OCI-LY1 (cell line): Measurements from ENCODE around the gene IL1RAPL2.
"Not testable (repeated sequence)": the region's sequence is repeated elsewhere in the genome, so short reads cannot be mapped to it uniquely, and the experiment has no call there.

ENCODE experiments used
- H2AFZ ChIP-seq: fragments of 200-600 bp; sonication (generic), shearing (Covaris generic); 2 replicates; pipeline ENCODE4 v1.6.0; 2014; ENCODE audit warnings: antibody characterized with exemption, mild to moderate bottlenecking, low read length
- H3F3A ChIP-seq: fragments of 200-600 bp; sonication (generic), shearing (Covaris generic); 2 replicates; pipeline ENCODE4 v1.6.0; 2014; ENCODE audit warnings: mild to moderate bottlenecking, antibody characterized with exemption, low read length, moderate library complexity; ENCODE audit not compliant: insufficient read depth
- H3K27ac ChIP-seq: fragments of 200-600 bp; sonication (generic); 2 replicates; pipeline ENCODE4 v1.5.1; 2014; ENCODE audit warnings: low read length, mixed run types, mild to moderate bottlenecking, low read depth; ENCODE audit not compliant: poor library complexity, severe bottlenecking
- H3K27me3 ChIP-seq: fragments of 200-600 bp; sonication (generic); 2 replicates; pipeline ENCODE4 v1.6.0; 2014; ENCODE audit warnings: antibody characterized with exemption, mild to moderate bottlenecking, low read length, moderate library complexity; ENCODE audit not compliant: insufficient read depth
- H3K36me3 ChIP-seq: fragments of 200-600 bp; sonication (generic); 2 replicates; pipeline ENCODE4 v1.6.1; 2014; ENCODE audit warnings: mild to moderate bottlenecking, antibody characterized with exemption, low read length, moderate library complexity, mixed read lengths; ENCODE audit not compliant: insufficient read depth
- H3K4me1 ChIP-seq: fragments of 200-600 bp; sonication (generic); 2 replicates; pipeline ENCODE4 v1.5.1; 2014; ENCODE audit warnings: mild to moderate bottlenecking, low read length, moderate library complexity; ENCODE audit not compliant: insufficient read depth, severe bottlenecking
- H3K4me2 ChIP-seq: fragments of 200-600 bp; sonication (generic), shearing (Covaris generic); 2 replicates; pipeline ENCODE4 v1.6.1; 2014; ENCODE audit warnings: low read length
- H3K4me3 ChIP-seq: fragments of 200-600 bp; sonication (generic); 2 replicates; pipeline ENCODE4 v1.5.1; 2014; ENCODE audit warnings: low read length, low read depth, mild to moderate bottlenecking, mixed read lengths; ENCODE audit not compliant: poor library complexity, severe bottlenecking
- H3K79me2 ChIP-seq: fragments of 200-600 bp; shearing (Covaris generic); 2 replicates; pipeline ENCODE4 v1.6.1; 2016; ENCODE audit warnings: mixed run types, low read length, mixed read lengths; ENCODE audit not compliant: insufficient read depth
- H3K9ac ChIP-seq: fragments of 200-600 bp; sonication (generic), shearing (Covaris generic); 2 replicates; pipeline ENCODE4 v1.6.1; 2014; ENCODE audit warnings: mild to moderate bottlenecking, low read length, mixed read lengths
- H3K9me2 ChIP-seq: fragments of 200-600 bp; sonication (generic), shearing (Covaris generic); 2 replicates; pipeline ENCODE4 v1.6.1; 2014; ENCODE audit warnings: low read depth, mild to moderate bottlenecking, low read length, mixed read lengths
- H3K9me3 ChIP-seq: fragments of 200-600 bp; shearing (Covaris generic); 2 replicates; pipeline ENCODE4 v1.6.1; 2014; ENCODE audit warnings: low read length, mixed read lengths
- H4K20me1 ChIP-seq: fragments of 200-600 bp; sonication (generic), shearing (Covaris generic); 2 replicates; pipeline ENCODE4 v1.6.0; 2016; ENCODE audit warnings: mild to moderate bottlenecking, low read length; ENCODE audit not compliant: insufficient read depth
- EZH2 ChIP-seq: fragments of 200-600 bp; sonication (generic), shearing (Covaris generic); IDR thresholded peaks from 2 replicates; pipeline ENCODE4 v1.8.0; 2017; ENCODE audit warnings: borderline replicate concordance, mixed run types, mild to moderate bottlenecking, antibody characterized with exemption, low read length, moderate library complexity, mixed read lengths
- TF ChIP-seq, protein P1 (sequence below): fragments of 200-600 bp; sonication (generic), shearing (Covaris generic); IDR thresholded peaks from 2 replicates; pipeline ENCODE4 v1.5.1; 2017; ENCODE audit warnings: mild to moderate bottlenecking, antibody characterized with exemption, low read length, moderate library complexity, mixed read lengths

IL1RAPL2 gene

DNA sequence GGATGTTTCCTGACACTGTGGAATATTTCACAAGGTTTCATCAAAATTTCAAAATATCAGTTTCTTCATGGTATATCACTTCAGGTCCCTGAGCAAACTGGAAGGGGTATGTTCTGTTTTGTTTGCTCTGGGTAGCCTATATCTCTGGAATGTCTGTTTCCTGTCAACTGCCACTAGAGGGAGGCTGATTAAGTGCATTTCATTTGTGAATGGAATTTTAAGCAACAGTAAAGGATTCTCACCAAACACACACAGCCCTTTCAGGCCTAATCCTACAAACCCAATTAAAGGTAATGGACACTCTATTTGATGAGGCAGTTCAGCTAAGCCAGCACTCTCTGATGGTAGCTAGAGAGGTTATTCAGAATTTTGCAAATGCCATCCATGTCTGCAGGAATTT lies 347.3 kb downstream of the IL1RAPL2 start:
- no peaks in the 10 kb centered on the region for H4K20me1 ChIP-seq
- H3K4me3 ChIP-seq, result no peak overlapping the region
- H3K79me2 ChIP-seq, result no peaks in the 10 kb centered on the region
- H3F3A ChIP-seq, result no peaks in the 10 kb centered on the region
- H3K27ac ChIP-seq, result no peak overlapping the region
- H3K27me3 ChIP-seq, result no peaks in the 10 kb centered on the region
- no peaks in the 10 kb centered on the region for H3K4me1 ChIP-seq
- TF ChIP-seq, protein P1, sequence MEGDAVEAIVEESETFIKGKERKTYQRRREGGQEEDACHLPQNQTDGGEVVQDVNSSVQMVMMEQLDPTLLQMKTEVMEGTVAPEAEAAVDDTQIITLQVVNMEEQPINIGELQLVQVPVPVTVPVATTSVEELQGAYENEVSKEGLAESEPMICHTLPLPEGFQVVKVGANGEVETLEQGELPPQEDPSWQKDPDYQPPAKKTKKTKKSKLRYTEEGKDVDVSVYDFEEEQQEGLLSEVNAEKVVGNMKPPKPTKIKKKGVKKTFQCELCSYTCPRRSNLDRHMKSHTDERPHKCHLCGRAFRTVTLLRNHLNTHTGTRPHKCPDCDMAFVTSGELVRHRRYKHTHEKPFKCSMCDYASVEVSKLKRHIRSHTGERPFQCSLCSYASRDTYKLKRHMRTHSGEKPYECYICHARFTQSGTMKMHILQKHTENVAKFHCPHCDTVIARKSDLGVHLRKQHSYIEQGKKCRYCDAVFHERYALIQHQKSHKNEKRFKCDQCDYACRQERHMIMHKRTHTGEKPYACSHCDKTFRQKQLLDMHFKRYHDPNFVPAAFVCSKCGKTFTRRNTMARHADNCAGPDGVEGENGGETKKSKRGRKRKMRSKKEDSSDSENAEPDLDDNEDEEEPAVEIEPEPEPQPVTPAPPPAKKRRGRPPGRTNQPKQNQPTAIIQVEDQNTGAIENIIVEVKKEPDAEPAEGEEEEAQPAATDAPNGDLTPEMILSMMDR, result no peak
- TF ChIP-seq EZH2, result no peak
- no peaks in the 10 kb centered on the region for H3K9me2 ChIP-seq
- H2AFZ ChIP-seq, result no peak overlapping the region
- H3K36me3 ChIP-seq, result no peaks in the 10 kb centered on the region
- H3K9me3 ChIP-seq, result no peaks in the 10 kb centered on the region
- H3K4me2 ChIP-seq, result no peak overlapping the region
- no peak overlapping the region for H3K9ac ChIP-seq

DNA sequence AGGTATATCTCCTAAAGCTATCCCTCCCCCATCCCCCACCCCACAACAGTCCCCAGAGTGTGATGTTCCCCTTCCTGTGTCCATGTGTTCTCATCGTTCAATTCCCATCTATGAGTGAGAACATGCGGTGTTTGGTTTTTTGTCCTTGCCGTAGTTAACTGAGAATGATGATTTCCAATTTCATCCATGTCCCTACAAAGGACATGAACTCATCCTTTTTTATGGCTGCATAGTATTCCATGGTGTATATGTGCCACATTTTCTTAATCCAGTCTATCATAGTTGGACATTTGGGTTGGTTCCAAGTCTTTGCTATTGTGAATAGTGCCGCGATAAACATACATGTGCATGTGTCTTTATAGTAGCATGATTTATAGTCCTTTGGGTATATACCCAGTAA lies 348.7 kb downstream of the IL1RAPL2 start:
- not testable (repeated sequence) for H3K79me2 ChIP-seq, H4K20me1 ChIP-seq, H3K9me3 ChIP-seq, H3K36me3 ChIP-seq, H3F3A ChIP-seq, H3K4me3 ChIP-seq, H2AFZ ChIP-seq, H3K9ac ChIP-seq, H3K4me1 ChIP-seq, H3K27ac ChIP-seq, H3K27me3 ChIP-seq, H3K9me2 ChIP-seq, H3K4me2 ChIP-seq

DNA sequence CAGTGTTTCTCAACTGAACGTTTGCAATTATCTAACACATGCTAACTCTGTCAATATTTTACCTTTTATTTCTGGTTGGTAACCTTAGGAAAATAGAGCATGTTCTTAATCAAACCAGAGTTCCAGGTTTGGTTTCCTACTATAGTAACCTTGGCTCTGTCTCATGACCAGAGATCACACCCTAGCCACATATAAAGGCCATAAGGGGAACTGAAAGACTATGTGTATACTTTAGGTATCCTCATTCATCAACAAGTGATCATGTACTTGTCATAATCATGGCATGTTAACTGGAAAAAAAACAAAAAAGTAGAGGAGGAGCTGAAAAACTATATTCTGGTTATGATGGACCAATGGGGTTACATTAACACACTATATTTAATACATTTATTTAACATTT lies 352.1 kb downstream of the IL1RAPL2 start:
- Histone ChIP-seq H3K36me3 (no peaks in the 10 kb centered on the region), H2AFZ (no peak overlapping the region), H3F3A (no peaks in the 10 kb centered on the region), H3K27me3 (no peaks in the 10 kb centered on the region), H3K79me2 (no peaks in the 10 kb centered on the region), H3K27ac (no peak overlapping the region), H3K9ac (no peak overlapping the region), H3K9me2 (no peaks in the 10 kb centered on the region), H3K9me3 (no peaks in the 10 kb centered on the region), H3K4me2 (no peak overlapping the region), H3K4me3 (no peak overlapping the region), H3K4me1 (no peaks in the 10 kb centered on the region), H4K20me1 (no peaks in the 10 kb centered on the region)
- TF ChIP-seq, protein P1, result no peak
- no peak for TF ChIP-seq EZH2

DNA sequence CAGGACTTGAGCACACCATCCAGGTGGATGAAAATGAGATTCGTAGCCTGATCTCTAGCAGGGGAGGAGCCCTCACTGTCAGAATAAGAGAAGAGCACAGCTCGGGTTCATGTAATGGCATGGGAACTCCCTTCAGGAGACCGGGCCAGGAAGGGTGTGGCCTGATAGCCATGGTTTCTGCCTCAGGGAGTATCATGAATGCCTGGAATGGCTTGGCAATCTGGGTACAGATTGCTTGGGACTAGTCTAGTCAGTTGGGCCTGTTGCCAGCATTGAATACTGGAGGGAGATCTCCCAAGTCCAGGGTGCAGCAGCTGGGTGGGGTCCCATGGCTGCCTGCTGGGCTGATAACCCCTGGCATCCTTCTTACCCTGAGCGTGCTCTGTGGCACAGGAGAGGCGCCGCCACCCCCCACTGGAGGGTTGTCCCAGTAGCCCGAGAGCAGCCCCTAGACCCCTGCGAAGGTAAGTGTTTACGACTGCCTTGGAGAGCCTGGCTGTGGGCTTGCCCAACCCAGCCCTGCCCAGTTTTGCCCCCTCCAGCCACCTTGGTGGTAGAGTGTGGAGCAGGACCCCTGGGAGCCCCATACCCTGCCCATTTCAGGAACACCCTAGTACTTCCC lies 355.7 kb downstream of the IL1RAPL2 start:
- Histone ChIP-seq H3K9me3 (no peaks in the 10 kb centered on the region), H3K9me2 (no peaks in the 10 kb centered on the region), H3K4me3 (no peak overlapping the region), H3K9ac (no peak overlapping the region), H4K20me1 (no peaks in the 10 kb centered on the region), H3K4me2 (no peak overlapping the region), H3K27me3 (no peaks in the 10 kb centered on the region), H3K27ac (no peak overlapping the region), H3F3A (no peaks in the 10 kb centered on the region), H3K36me3 (no peaks in the 10 kb centered on the region), H2AFZ (no peak overlapping the region), H3K79me2 (no peaks in the 10 kb centered on the region), H3K4me1 (no peaks in the 10 kb centered on the region)
- TF ChIP-seq EZH2, result no peak
